Mesenteric fat pad (tissue), 1 donor: ENCODE results near the gene ZNF8. TPM values are rescaled to one million over a fixed set of nuclear protein-coding genes. Genes with fewer than 3 reads are reported as not detected.

Source experiments
- DNase-seq: peaks from one replicate; pipeline ENCODE4 v3.0.0-alpha.2; 2020; ENCODE audit warnings: low spot score
- total RNA-seq: library from RNA; stranded (reverse); fragmentation: NEBNext Ultra II Directional; extraction: Animal tissue kit (Norgen Biotek cat#: 25700); gene quantifications from one replicate; pipeline ENCODE4 v1.2.1, GENCODE V29; 2021
- donor health status: DM: yes; HTN: yes; CAD: no.

ZNF8 gene
- total RNA-seq, 1 donor from 2014 or later: 5.1 TPM

DNA sequence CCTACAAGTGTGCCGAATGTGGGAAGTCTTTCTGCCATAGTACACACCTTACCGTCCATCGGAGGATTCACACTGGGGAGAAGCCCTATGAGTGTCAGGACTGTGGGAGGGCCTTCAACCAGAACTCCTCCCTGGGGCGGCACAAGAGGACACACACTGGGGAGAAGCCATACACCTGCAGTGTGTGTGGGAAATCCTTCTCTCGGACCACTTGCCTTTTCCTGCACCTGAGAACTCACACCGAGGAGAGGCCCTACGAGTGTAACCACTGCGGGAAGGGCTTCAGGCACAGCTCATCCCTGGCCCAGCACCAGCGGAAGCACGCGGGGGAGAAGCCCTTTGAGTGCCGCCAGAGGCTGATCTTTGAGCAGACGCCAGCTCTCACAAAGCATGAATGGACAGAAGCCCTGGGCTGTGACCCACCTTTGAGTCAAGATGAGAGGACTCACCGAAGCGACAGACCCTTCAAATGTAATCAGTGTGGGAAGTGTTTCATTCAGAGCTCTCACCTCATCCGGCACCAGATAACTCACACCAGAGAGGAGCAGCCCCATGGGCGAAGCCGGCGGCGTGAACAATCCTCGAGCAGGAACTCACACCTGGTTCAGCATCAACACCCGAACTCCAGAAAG lies 16.1 kb downstream of the ZNF8 start:
- DNase-seq: peak; percentile 84

DNA sequence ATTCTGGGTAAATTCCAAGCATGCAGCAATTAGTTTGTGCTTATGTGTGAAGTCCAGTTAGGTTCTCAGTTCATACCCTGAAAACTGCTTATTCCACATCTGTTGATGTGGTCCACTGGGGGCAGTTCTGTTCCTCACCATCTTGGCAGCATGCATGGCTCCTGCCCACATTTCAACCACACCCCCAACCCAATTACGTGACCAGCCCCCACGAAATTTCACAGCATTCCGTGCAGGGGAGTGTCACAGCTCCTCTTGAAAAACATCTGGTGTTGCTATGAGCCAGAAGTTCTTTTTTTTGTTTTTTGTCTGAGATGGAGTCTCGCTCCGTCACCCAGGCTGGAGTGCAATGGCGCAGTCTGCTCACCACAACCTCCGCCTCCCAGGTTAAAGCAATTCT lies 17.3 kb downstream of the ZNF8 start:
- DNase-seq: peak; percentile 75

DNA sequence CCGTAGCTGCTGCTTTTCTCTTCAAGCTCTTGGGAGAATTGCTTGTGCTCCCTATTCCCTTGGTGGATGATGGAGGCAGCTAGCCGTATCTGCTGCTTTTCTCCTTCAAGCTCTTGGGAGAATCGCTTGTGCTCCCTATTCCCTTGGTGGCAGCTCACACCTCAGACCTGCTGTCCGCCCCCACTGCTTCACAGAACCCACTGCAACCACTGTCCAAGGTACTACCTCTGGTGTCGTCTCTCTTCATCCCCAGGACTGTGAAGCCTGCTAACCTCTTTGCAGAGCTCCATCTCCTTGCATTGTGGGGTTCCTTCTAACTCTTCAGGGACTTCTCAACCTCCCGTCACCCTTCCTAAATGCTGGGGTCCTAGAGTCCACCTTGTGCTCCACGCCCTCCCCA lies 21.9 kb downstream of the ZNF8 start:
- DNase-seq: no peak

DNA sequence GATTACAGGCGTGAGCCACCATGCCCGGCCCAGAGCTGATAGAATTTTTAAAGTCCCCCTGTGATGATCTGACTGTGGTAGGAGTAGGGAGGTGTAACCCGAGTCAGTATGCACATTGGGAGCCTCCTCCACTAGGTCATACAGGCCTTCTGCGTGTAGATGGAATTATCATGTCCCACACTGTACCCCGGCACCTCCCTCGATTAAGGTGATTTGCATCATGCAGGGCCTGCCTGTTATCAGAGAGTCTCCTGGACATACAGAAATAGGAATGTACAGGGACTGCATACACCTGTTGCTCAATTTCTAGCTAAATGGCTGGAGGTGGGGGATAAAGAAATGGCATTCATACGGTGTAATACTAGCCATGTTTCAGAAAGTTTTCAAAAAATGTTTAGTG lies 25.5 kb downstream of the ZNF8 start:
- no peak for DNase-seq

DNA sequence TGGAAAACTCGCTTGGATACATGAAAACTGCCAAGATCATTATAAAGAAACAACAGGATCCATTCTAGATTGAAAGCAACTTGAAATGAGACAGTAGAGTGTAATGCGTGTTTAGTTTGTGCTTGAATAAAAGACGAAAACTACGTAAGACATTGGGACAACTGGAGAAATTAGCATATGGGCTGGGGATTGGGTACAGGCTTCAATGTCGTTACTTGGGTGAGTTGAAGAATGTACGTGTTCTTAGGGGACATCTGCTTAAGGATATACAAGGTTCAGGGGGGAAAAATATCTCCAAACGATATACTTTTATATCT lies 26.0 kb downstream of the ZNF8 start:
- no peak for DNase-seq

DNA sequence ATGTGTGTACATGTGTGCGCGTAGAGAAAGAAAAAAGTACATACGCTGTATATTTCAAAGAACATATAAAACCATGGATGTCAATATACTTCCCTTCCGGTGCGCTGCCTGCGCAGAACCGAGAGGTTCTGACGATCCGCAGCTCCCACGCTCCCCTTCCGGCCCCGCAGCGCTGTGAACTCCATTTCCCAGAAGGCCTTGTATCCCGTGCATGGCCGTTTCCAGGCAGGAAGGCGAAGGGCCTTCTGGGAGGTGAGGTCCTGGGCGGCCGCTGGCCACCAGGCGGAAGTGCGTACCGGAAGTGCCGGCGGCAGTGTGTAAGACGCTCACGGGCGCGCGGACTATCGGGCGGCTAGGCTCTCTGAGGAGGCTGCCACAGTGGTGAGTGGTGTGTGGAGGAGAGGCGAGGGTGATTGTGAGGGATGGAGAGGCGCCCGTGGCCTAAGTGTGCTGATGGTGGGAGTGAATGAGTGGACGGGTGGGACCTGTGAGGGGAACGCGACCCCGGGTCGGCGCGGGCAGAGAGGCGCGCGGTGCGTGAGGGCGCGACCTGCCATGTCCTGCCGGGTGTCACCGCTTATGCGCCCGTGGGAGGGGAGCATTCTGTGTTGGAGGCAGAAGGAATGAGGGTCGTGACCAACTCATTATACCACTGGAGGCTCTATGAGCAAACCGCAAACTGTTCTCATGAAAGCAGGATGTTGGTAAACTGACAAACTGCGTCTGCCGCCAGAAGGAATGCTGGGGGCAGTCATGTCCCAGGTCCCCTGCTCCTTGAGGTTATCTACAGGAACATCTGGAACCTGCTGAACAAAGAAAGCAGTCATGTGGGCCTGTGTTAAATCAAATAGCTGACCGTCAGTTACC lies 26.5 kb downstream of the ZNF8 start, which contains the start of gene ERVK3-1:
Gene ERVK3-1 (plus strand): TSS at position 313 of the 867 bp plus-strand sequence. CDS start 6,792 bp downstream, outside the sequence.
- DNase-seq: peak; percentile 99

DNA sequence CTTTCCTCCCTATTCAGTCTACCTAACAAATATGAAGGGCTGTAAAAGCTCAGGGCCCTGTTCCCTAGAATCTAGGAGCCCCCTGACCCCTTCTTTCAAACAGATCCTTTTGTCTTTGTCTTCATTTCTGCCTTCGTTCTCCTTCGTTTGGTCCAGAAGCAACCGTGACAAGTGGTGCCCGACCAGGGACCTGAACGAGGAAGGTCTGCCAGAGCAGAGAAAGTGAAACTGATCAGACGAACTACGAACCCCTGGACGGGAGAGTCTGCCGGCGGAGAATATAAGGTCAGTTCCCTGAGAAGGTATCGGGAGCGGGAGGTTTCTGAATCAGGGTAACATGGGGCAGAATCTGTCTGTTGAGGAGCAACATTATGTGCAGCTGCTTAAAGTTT lies 27.2 kb downstream of the ZNF8 start:
- no peak for DNase-seq

DNA sequence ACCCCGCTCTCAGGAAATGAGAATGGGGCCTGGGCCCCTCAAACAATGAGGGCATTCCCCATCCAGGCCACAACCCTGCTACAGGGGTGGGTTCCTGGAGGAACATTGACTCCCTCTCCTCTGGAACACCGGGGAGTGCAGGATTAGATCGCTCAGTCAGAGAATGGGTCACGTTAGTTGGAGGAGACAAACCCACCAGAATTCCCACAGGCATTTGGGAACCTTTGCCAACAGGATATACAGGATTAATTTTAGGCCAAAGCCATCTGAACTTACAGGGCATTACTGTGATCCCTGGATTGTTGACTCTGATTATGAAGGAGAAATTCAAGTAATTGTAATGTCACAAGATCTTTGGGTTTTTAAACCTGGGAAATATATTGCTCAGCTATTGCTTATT lies 29.0 kb downstream of the ZNF8 start:
- DNase-seq: no peak

DNA sequence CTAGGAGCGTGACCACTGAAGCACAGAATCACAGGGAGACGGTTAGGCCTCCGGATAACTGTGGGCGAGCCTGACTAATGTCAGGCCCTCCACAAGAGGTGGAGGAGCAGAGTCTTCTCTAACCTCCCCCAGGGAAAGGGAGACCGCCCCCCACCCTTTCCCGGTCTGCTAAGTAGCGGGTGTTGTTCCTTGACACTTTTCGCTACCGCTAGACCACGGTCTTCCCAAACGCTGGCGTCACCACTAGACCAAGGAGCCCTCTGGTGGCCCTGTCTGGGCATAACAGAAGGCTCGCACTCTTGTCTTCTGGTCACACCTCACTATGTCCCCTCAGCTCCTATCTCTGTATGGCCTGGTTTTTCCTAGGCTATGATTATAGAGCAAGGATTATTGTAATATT lies 31.9 kb downstream of the ZNF8 start:
- peak; percentile 71 for DNase-seq

DNA sequence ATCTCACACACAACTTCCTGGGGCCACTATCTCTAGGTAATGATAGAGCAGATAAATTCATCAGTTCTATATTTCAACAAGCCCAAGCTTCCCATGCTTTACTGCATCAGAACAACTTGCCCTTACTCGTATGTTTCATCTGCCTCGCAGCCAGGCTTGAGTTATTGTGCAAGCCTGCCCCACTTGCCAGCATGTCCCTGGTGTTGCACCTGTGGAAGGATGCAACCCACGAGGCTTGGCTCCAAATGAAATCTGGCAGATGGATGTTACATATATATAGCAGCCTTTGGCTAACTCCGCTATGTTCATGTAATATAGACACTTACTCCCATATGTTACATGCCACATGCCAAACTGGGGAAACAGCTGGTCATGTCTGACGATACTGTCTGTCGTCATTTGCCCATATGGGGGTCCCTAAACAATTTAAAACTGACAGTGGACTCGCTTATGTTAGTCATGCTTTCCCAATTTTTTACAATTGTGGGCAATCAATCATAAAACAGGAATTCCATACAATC lies 32.6 kb downstream of the ZNF8 start:
- peak; percentile 30 for DNase-seq

DNA sequence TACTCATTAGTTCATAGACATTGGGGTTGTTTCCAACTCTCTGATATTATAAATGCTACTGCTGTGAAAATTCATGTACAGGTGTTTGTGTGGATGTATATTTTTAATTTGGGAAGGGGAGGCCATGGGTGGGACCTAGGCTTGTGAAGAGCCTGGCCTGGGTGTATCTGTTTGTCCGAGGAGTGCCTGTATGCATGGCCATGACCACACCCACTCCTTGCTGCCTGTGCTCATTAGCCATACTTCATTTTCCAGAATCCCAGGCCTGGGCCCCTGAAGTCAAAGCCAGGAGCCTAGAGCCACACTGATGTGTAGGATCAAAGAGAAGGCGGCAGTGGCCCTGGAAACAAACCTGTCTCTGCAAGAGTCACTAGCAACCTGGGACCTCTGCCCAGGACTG lies 36.8 kb downstream of the ZNF8 start:
- peak; percentile 33 for DNase-seq

DNA sequence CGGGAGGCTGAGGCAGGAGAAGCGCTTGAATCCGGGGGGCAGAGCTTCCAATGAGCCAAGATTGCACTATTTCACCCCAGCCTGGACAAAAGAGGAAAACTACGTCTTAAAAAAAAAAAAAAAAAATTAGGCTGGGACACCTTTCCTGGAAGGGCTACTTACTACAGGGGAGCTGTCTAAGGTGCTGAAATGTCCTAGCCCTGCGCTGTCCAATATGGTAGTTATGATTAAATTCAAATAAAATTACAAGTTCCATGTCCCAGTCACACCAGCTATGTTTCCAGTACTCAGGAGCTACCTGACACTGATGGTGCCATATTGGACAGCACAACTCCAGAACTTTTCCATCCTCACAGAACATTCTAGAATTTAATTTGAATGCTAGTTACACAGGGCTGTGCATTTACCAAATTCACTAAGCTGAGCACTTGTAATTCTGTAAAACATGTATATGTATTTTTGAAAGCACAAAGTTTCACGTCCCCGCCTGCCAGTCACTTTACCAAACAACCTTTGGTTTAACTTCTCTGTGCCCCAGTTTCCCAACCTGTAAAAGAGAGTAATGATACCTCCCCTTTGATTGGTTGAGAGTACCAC lies 38.8 kb downstream of the ZNF8 start:
- DNase-seq: no peak

DNA sequence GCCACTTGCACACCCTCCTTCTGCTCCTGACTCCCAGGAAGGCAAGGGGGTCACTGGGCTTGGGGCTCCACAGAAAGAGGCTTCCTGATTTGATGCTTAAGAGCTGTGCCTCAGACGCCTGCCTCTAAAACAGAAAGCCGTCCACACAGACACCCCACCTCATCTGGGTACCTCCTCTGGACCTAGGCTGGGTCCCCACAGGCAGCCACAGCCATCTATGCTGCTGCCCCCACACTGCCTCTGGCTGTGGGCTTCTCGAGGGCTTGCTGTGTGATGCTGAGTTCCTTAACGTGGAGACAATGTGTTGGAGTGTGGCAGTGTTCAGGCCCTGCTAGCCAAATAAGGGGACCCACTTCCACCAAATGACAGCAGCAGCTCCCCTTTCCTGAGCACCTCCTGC lies 39.5 kb downstream of the ZNF8 start:
- peak; percentile 80 for DNase-seq

DNA sequence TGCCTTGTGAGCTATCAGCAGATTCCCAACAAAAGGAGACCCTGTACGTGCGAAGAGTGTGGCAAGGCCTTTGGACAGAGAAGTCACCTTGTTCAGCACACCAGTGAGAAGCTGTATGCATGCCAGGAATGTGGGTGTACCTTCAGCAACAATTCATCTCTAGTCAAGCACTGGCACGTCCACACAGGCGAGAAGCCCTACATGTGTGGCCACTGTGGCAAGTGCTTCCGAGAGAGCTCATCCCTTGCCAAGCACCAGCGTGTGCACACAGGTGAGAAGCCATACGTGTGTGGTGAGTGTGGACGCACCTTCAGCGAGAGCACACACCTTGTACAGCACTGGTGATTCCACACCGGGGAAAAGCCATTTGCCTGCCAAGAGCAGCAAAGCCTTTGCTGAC lies 40.5 kb downstream of the ZNF8 start:
- DNase-seq: peak; percentile 77

DNA sequence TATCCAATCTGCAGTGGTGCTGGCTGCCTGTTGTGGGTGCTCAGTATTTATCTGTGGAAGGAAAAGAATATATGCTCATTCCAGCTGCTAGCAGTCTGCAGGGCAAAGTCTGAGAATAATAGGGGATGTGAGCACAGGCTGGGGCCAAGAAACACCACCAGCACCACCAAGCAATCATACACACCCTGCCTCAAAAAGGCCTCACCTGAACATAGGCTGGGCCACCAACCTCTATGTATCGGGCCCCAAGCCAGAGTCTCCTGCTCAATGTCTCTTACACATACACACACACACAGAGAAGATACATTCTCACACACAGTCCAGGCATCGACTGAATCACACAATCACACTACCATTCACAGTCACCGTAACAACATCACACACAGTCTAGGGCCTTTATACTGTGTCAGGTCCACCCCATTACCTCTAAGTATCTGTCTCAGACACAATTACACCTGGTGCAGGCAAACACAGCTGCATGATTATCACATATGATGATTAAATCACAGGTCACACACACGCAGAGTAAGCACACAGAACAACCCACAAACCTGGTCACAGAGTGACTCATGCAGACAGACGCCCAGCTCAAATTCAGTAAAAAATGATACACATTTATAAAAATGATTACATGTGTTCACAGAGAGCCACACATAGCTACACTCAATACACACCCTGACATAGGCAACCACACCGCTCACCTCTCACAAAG lies 46.7 kb downstream of the ZNF8 start:
- peak; percentile 64 for DNase-seq

DNA sequence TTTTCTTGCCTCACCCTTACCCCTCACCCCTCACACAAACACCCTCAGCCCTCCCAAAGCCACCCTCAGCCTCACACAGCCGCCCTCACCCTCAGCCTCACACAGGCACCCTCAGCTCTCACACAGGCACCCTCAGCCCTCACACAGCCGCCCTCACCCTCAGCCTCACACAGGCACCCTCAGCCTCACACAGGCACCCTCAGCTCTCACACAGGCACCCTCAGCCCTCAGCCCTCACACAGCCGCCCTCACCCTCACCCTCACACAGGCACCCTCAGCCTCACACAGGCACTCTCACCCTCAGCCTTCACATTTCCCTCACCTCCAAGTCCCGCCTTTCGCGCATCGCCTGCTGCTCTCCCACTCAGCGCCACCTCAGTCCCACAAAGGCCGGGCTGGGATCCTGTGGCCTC lies 47.8 kb downstream of the ZNF8 start:
- no peak for DNase-seq

DNA sequence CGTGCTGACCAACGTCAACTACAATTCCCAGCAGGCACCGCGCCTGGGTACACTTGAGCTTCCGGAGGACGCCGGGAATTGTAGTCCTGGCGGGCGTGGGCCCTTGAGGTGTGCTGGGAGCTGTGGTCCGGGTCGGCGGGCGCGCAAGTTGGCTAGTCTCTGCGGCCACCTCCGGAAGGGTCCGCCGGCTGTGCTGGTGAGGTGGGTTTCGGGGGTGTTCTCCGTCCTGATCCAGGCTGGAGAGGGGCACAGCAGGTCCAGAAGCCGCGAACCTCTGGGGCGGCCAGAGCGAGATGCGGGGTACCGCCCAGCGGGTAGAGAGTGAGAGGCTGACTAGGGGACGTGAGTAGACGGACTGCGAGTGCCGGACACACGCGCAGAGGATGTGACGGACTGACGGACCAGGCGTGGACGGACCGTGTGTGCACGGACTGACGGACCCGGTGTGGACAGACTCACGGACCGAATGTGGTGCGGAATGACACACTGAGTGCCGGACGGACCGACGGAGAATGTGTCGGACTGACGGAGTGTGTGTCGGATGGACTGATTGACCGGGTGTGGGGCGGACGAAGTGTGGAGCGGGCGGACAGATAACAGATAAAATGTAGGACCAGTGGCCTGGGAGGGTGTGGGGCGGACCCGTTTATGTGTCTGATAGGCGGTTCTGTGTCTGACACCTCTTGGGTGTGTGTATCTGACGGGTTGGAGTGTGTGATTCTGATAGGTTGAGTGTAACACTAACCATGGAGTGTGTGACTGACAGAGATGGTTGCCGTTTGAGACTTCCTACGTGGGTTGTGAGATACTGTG lies 48.4 kb downstream of the ZNF8 start, which contains the start of gene ZSCAN22:
Gene ZSCAN22 (plus strand): TSS at position 81 of the 813 bp plus-strand sequence. CDS start 7,809 bp downstream, outside the sequence.
- DNase-seq: peak; percentile 98

DNA sequence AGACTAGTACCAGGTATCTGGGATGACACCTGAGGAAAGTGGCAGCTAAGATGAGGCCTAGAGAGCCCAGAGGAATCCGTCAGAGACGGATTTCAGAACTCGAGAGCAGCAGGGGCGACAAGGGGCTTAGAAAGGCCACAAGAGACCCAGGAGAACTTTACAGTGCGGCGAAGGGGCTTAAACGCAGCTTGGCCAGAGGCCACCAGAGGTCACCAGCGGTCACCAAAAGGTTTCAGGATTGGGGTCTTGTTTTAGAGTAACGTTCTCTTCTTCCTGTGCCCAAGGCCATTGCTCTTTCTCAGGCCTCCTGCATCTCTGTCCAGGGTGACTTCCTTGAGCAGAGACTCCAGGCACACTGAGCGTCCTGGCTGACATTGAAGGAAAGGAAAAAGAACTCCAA lies 50.2 kb downstream of the ZNF8 start:
- no peak for DNase-seq

DNA sequence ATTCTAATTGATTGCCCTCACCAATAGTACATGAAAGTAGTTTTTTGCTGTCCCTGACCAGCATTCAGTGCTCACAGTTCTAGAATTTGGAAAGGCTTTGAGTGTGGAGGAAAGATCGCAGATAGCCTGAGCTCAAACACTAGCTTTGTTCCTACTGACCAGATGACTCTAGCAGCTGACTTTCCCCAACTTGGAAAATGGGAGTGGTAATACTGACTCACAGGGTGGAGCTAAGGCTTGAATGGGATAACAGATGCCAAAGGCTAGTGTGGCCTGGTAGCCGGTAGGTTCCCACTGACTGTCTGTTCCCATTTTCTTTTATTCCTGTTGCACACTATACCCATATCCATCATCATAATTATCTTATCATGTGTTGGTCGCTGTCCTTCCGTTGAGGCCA lies 51.7 kb downstream of the ZNF8 start:
- no peak for DNase-seq

DNA sequence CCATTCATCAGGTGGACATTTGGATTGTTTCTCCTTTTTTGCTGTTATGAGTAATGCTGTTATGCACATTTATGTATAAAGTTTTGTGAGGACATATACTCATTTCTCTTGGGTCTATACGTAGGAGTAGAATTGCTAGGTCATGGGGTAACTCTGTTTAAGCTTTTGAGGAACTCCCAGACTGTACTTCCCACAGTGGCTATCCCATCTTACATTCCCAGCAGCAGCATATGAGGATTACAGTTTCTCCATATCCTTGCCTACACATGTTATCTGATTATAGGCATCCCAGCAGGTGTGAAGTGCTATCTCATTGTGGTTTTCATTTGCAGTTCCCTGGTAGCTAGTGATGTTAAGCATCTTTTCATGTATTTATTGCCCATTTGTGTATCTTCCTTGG lies 53.9 kb downstream of the ZNF8 start:
- no peak for DNase-seq
